SK-N-SH (cell line): ENCODE measurements around the gene SIRT5. TPM values are rescaled to one million over a fixed set of nuclear protein-coding genes. Genes with fewer than 3 reads are reported as not detected.

Experiments used
- CTCF ChIA-PET: fragments of 300-600, 350-600 bp; formaldehyde crosslinking; extraction: SDS; loops from one replicate; lab custom pipeline; 2021; lab: Yijun Ruan, JAX
- POLR2A ChIA-PET: fragments of 350-600 bp; sonication (Branson Sonifier 250); formaldehyde crosslinking; extraction: SDS; loops from one replicate; lab custom pipeline; 2020; ENCODE audit warnings: antibody characterized with exemption, inconsistent platforms; lab: Yijun Ruan, JAX
- DNase-seq: peaks from one replicate; pipeline ENCODE4 v3.0.0; 2012
- H2AFZ ChIP-seq: fragments of 200-600 bp; sonication (generic); 2 replicates; pipeline ENCODE4 v1.8.1; 2016; ENCODE audit warnings: antibody characterized with exemption, mild to moderate bottlenecking, low read depth
- H3F3A ChIP-seq: fragments of 200-600 bp; sonication (generic); replicated peaks from 2 replicates; pipeline ENCODE3; 2016; ENCODE audit warnings: antibody characterized with exemption, mild to moderate bottlenecking; ENCODE audit not compliant: insufficient read depth
- H3K27ac ChIP-seq, 2 experiments: fragments of 200-500 bp in 1 of 2; fragments of 200-600 bp in 1 of 2; sonication (Bioruptor generic) in 1 of 2; sonication (generic), shearing (Covaris generic) in 1 of 2; 2 replicates each; pipeline versions ENCODE4 v1.5.1 to v1.6.1; 2014 to 2016; ENCODE audit warnings: low read depth in 2 of 2, inconsistent platforms in 1 of 2, low read length in 1 of 2, mild to moderate bottlenecking in 1 of 2, mixed read lengths in 1 of 2
- H3K27me3 ChIP-seq: fragments of 200-600 bp; sonication (generic), shearing (Covaris generic); 2 replicates; pipeline ENCODE4 v1.6.1; 2016; ENCODE audit warnings: mixed run types; ENCODE audit not compliant: insufficient read depth
- H3K36me3 ChIP-seq, 2 experiments: fragments of 200-500 bp in 1 of 2; fragments of 200-600 bp in 1 of 2; sonication (Bioruptor generic) in 1 of 2; sonication (generic) in 1 of 2; replicated peaks in 1 of 2; 2 replicates each; pipeline versions ENCODE3 to v1.5.1; 2014 to 2016; ENCODE audit warnings: low read length in 1 of 2, mild to moderate bottlenecking in 1 of 2; ENCODE audit not compliant: insufficient read depth in 2 of 2, control insufficient read depth in 1 of 2
- H3K4me1 ChIP-seq, 2 experiments: fragments of 200-500 bp in 1 of 2; fragments of 200-600 bp in 1 of 2; sonication (Bioruptor generic) in 1 of 2; sonication (generic), shearing (Covaris generic) in 1 of 2; 2 replicates each; pipeline versions ENCODE4 v1.5.1 to v1.6.1; 2014 to 2016; ENCODE audit warnings: low read depth in 1 of 2, low read length in 1 of 2, mixed run types in 1 of 2; ENCODE audit not compliant: insufficient read depth in 2 of 2, control insufficient read depth in 1 of 2
- H3K4me2 ChIP-seq: fragments of 200-600 bp; sonication (generic), shearing (Covaris generic); 2 replicates; pipeline ENCODE4 v1.6.1; 2017; ENCODE audit warnings: mixed run types
- H3K4me3 ChIP-seq, 2 experiments: fragments of 200-500 bp in 1 of 2; fragments of 200-600 bp in 1 of 2; sonication (Bioruptor generic) in 1 of 2; sonication (generic), shearing (Covaris generic) in 1 of 2; 2 replicates each; pipeline versions ENCODE4 v1.5.1 to v1.8.1; 2014 to 2016; ENCODE audit warnings: low read depth in 2 of 2, inconsistent platforms in 1 of 2, low read length in 1 of 2, mild to moderate bottlenecking in 1 of 2, mixed read lengths in 1 of 2, moderate library complexity in 1 of 2
- H3K79me2 ChIP-seq: fragments of 200-600 bp; sonication (generic); 2 replicates; pipeline ENCODE4 v1.8.1; 2017; ENCODE audit warnings: mild to moderate bottlenecking; ENCODE audit not compliant: insufficient read depth
- H3K9ac ChIP-seq: fragments of 200-600 bp; sonication (generic); 2 replicates; pipeline ENCODE4 v1.6.1; 2017; ENCODE audit warnings: mixed run types
- H3K9me2 ChIP-seq: fragments of 200-600 bp; sonication (generic); 2 replicates; pipeline ENCODE4 v1.6.1; 2017; ENCODE audit warnings: mixed run types
- H3K9me3 ChIP-seq: fragments of 200-600 bp; sonication (generic); 2 replicates; pipeline ENCODE4 v1.6.1; 2017; ENCODE audit warnings: mixed run types, mild to moderate bottlenecking, moderate library complexity
- H4K20me1 ChIP-seq: fragments of 200-600 bp; sonication (generic); 2 replicates; pipeline ENCODE4 v1.6.1; 2017; ENCODE audit warnings: mild to moderate bottlenecking, mixed run types; ENCODE audit not compliant: insufficient read depth
- CHD2 ChIP-seq: fragments of 150-350 bp; IDR thresholded peaks from 2 replicates; pipeline ENCODE4 v1.6.1; 2018; ENCODE audit warnings: low read length; ENCODE audit not compliant: partially characterized antibody
- EP300 ChIP-seq, 2 experiments: IDR thresholded peaks; 2 replicates each; pipeline versions ENCODE4 v1.4.0 to v1.6.1; 2012; ENCODE audit warnings: borderline replicate concordance in 1 of 2, low read depth in 1 of 2, low read length in 1 of 2
- FOSL2 ChIP-seq: IDR thresholded peaks from 2 replicates; pipeline ENCODE4 v1.4.0; 2012; ENCODE audit warnings: low read depth, mild to moderate bottlenecking, moderate library complexity, borderline replicate concordance
- FOXM1 ChIP-seq: IDR thresholded peaks from 2 replicates; pipeline ENCODE4 v1.4.0; 2012; ENCODE audit warnings: low read depth, mild to moderate bottlenecking
- GABPA ChIP-seq: IDR thresholded peaks from 2 replicates; pipeline ENCODE4 v1.4.0; 2012; ENCODE audit warnings: low read depth, mild to moderate bottlenecking
- IRF3 ChIP-seq: fragments of 150-350 bp; IDR thresholded peaks from 2 replicates; pipeline ENCODE4 v1.6.1; 2016; ENCODE audit warnings: mild to moderate bottlenecking, low read depth, low read length
- JUND ChIP-seq: IDR thresholded peaks from 2 replicates; pipeline ENCODE4 v1.4.0; 2012
- MAX ChIP-seq: IDR thresholded peaks from 2 replicates; pipeline ENCODE4 v1.4.0; 2012; ENCODE audit warnings: low read depth
- MEF2A ChIP-seq: IDR thresholded peaks from 2 replicates; pipeline ENCODE4 v1.4.0; 2012; ENCODE audit warnings: low read depth, borderline replicate concordance
- MXI1 ChIP-seq: IDR thresholded peaks from 2 replicates; pipeline ENCODE4 v1.6.1; 2012; ENCODE audit warnings: mild to moderate bottlenecking, low read depth, low read length, improper control_type of control experiment
- NFIC ChIP-seq: IDR thresholded peaks from 2 replicates; pipeline ENCODE4 v1.4.0; 2012; ENCODE audit warnings: borderline replicate concordance
- PBX3 ChIP-seq: IDR thresholded peaks from 2 replicates; pipeline ENCODE4; 2012
- RAD21 ChIP-seq: IDR thresholded peaks from 2 replicates; pipeline ENCODE4 v1.6.1; 2012; ENCODE audit warnings: mild to moderate bottlenecking, low read length
- RCOR1 ChIP-seq: fragments of 150-350 bp; IDR thresholded peaks from 2 replicates; pipeline ENCODE4 v1.6.1; 2017; ENCODE audit warnings: antibody characterized with exemption, low read length
- RFX5 ChIP-seq: IDR thresholded peaks from 2 replicates; pipeline ENCODE4 v1.6.1; 2012; ENCODE audit warnings: mild to moderate bottlenecking, improper control_type of control experiment, low read length
- TAF1 ChIP-seq: IDR thresholded peaks from 2 replicates; pipeline ENCODE4 v1.6.1; 2012; ENCODE audit warnings: low read depth, mild to moderate bottlenecking, low read length, moderate library complexity, borderline replicate concordance
- TCF12 ChIP-seq: IDR thresholded peaks from 2 replicates; pipeline ENCODE4 v1.4.0; 2012
- TEAD4 ChIP-seq: IDR thresholded peaks from 2 replicates; pipeline ENCODE4 v1.4.0; 2012; ENCODE audit warnings: mild to moderate bottlenecking, borderline replicate concordance; ENCODE audit not compliant: insufficient read depth
- YY1 ChIP-seq: IDR thresholded peaks from 2 replicates; pipeline ENCODE4 v1.4.0; 2012; ENCODE audit warnings: low read depth, mild to moderate bottlenecking
- WGBS: methylation state at CpG from one replicate; pipeline ENCODE4 v1.1.6; 2017; ENCODE audit warnings: low lambda C conversion rate; 5-methylcytosine and 5-hydroxymethylcytosine counted together
- polyA plus RNA-seq, 3 experiments: library from polyadenylated mRNA; depleted of rRNA; stranded (reverse); fragments of >200 nt; gene quantifications; 2 replicates each; pipeline ENCODE4 v1.2.3, GENCODE V29; 2012

The SIRT5 gene
- polyA plus RNA-seq, 1 of the 3 experiments (the other 2 are of a cell fraction) = 6.7 TPM

GRCh38 chr6:13575377-13575775, 975 bp downstream of the SIRT5 start (continued):
- TF ChIP-seq EP300 (IDR thresholded peaks at IDR 0.05; ENCODE audit: borderline replicate concordance in 1 of 2, low read depth in 1 of 2, low read length in 1 of 2) (no peak), TAF1 (no peak), MAX (no peak; the same call in 1 of the 2 replicates), RCOR1 (no peak), TEAD4 (no peak), MXI1 (no peak), FOXM1 (no peak), CHD2 (no peak), NFIC (no peak), GABPA (no peak), RAD21 (peak; percentile 65), MEF2A (no peak)

- 0 out of 2 replicates have a peak, but pooled peaks cover 3% of the 10 kb centered on the region for H3K9me3 ChIP-seq
- H3K9me2 ChIP-seq = no peaks in the 10 kb centered on the region
- H3K4me3 ChIP-seq = no peak overlapping the region
- ChIA-PET POLR2A (no interaction called here), CTCF (interaction anchor here (0.7 to 6.0 kb wide), 12 partner anchors 12 to 245 kb away, joined by 3 to 48 read pairs (median 13); partner anchors contain the start of gene TBC1D7)
- no peak overlapping the region for H3K9ac ChIP-seq
- 96% methylated on average over 3 of the region's 3 CpGs for WGBS
- H2AFZ ChIP-seq = no peak overlapping the region
- peaks cover 3 to 14% of the 10 kb centered on the region in 2 experiments for H3K36me3 ChIP-seq
- no peaks in the 10 kb centered on the region for H4K20me1 ChIP-seq
- H3K27ac ChIP-seq = no peak overlapping the region
- peaks cover 0 to 7% of the 10 kb centered on the region in 2 experiments; a peak in 2 of 4 replicates for H3K4me1 ChIP-seq
- H3K79me2 ChIP-seq = peaks cover 8% of the 10 kb centered on the region; the same call in 1 of the 2 replicates
- TF ChIP-seq JUND (no peak), TCF12 (no peak), YY1 (no peak), MXI1 (no peak), EP300 (IDR thresholded peaks at IDR 0.05; ENCODE audit: borderline replicate concordance in 1 of 2, low read depth in 1 of 2, low read length in 1 of 2) (no peak), FOXM1 (no peak), PBX3 (no peak), FOSL2 (no peak), IRF3 (no peak), TEAD4 (no peak), RFX5 (no peak)
- H3K27me3 ChIP-seq = no peaks in the 10 kb centered on the region
- peaks cover 19% of the 10 kb centered on the region for H3F3A ChIP-seq
- no peak for DNase-seq
- no peak overlapping the region for H3K4me2 ChIP-seq
These were observed 1.6 kb downstream of the SIRT5 start for GRCh38 chr6:13576017-13576416.
